ENCODE results near the gene GPR27. TPM values are rescaled to one million over a fixed set of nuclear protein-coding genes. Genes with fewer than 3 reads are reported as not detected.

The GPR27 gene
- total RNA-seq, 1 experiment from 2014 or later = 2.5 TPM

DNA sequence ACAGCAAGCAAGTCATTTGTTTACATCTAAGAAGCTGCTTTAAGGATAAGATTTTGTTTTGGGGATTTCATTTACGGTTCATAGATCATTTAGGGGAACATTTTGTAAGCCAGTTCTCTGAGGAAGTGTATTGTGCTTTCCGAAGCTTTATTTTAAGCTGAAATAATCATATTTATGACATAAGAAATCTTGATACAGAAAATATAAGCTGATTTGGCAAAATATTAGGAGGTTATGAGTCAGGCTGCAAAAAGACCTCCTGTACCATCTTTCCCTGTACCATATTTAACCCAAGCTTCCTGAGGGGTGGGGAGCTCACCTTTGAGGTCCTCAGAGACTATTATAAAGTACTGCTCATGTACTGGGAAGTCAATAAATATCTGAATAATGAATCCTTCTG is 20.3 kb upstream of the GPR27 start:
- no peak for DNase-seq (ENCODE audit: low read depth)

DNA sequence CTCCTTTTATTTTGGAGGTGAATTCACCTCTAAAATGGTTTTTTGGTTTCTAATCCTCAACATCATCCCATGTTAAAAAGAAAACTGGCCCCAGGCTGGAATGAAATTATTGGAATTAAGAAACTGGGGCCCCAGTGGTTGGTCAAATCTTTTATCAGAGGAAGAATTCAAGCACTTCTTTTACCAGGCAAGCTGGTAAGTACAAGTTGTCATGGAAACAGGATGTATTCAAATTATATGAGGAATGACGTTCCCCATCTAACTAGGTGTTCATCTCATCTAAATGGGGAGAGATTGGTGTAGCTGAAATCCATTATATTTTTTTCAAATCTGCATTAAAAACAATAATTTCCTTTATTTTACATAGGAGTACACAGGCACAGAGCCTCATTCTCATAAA is 18.8 kb upstream of the GPR27 start:
- no peak for DNase-seq (ENCODE audit: low read depth)

DNA sequence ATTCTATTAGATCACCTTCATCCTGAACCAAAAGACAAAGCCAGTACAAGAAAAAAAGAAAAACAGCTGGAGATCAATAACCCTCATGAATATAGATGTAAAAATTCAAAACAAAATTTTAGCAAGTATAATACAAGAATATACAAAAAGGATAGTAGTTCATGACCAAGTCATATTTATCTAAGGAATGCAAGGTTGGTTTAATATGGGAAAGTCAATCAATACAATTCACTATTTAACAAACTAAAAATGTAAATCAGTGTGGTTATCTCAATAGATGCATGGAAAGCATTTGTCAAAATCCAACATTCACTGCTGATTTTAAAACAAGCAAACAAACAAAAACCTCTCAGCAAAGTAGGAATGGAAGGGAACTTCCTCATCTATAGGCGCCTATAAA is 11.0 kb upstream of the GPR27 start:
- DNase-seq (ENCODE audit: low read depth) = no peak

DNA sequence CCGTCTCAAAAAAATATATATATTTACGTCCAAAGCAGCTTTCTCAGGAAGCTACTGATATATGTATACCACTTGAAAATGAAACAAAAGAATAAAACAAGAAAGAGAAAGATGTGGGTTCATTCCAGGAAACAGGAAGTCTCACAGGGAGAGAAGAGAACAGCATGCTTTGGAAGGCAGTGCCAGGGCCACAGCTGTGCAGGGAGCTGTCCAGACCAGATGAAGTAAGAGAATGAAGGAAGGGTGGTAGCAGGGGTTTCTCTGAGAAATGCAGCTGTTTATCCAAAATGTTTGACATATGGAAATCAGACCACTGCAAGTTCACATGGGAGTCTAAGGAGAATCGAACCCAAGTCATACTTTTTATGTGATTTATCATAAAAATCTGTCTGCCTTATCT is 8.9 kb upstream of the GPR27 start:
- DNase-seq (ENCODE audit: low read depth) = no peak

DNA sequence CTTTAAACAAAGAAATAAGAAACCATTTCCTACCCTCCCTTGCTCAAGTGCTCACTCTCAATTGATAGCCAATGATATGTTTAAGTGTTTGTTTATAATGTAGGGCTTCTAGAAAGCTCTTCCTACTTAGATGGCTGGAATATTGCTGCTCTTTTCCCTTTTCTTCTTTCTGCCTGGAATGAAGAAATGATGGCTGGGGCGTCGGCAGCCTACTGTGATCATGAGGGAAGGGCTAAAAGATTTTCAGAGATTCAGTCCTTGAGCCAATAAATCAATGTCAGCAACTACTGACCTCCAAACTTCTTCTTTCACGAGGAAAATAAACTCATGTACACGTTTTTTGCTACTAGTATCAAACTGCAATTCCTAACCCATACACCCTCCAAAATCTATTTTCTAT is 2.1 kb upstream of the GPR27 start:
- no peak for DNase-seq (ENCODE audit: low read depth)

DNA sequence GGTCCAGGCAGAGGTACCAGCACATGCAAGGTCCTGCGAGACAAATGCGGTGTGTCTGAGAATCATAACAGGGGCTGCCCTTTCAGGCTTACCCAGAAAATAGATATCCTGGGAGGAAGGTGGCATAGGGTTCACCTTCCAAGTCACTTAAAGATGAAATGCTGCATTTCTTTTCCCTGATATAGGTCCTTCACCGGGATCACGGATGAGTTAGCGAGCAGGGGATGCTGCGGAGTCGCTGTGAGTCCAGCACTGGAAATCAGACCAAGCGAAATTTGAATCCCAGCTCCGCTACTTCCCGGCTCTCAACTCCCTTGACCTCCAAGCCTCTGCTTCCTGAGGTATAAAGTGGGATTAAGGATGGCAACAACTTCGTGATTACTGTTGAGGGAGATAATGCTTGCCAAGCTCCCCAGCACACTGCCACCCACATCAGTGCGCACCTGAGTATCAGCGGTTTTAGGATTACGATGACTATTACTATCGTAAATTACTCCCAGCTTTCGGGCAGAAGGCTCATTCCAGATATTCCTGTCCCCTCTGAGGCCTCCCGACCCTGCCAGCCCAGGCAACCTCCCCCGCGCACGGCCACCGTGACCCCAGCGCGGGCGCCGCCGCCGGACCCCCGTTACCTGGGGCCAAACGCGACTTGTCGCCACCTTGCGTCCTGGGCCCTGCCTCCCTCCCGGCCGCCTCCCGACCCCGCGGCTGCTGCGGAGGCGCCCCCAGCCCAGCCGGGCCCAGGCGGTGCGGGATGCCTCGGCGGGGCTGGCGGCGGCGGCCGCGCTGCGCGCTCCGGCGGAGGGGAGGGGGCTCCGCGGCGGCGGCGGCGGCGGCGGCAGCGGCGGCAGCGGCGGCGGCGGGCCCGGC is 589 bp upstream of the GPR27 start:
- DNase-seq (ENCODE audit: low read depth) = no peak

DNA sequence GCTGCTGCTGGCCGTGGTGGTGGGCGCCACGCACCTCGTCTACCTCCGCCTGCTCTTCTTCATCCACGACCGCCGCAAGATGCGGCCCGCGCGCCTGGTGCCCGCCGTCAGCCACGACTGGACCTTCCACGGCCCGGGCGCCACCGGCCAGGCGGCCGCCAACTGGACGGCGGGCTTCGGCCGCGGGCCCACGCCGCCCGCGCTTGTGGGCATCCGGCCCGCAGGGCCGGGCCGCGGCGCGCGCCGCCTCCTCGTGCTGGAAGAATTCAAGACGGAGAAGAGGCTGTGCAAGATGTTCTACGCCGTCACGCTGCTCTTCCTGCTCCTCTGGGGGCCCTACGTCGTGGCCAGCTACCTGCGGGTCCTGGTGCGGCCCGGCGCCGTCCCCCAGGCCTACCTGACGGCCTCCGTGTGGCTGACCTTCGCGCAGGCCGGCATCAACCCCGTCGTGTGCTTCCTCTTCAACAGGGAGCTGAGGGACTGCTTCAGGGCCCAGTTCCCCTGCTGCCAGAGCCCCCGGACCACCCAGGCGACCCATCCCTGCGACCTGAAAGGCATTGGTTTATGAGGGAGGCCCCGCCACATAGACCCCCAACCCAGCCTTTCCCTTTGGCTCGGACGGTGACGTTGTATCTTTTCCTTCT is 1.1 kb downstream of the GPR27 start:
- DNase-seq (ENCODE audit: low read depth) = no peak

DNA sequence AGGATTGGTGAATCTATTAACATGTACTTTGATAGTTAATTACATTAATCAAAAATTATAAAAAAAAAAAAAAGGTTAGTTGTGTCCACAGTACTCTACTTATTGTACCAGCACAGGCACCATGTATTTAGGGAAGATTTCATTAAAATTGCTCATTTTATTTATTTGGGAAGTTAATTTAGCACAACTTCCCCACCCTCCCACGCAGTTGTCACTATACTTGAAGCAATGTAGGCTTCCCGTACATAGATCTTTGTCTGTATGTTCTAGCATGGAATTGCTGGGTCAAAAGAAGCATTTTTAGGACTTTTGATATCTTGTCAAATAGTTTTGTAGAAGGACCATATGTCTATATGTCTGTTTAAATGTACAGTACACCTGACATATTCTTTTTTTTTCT is 4.4 kb downstream of the GPR27 start:
- DNase-seq (ENCODE audit: low read depth) = no peak

DNA sequence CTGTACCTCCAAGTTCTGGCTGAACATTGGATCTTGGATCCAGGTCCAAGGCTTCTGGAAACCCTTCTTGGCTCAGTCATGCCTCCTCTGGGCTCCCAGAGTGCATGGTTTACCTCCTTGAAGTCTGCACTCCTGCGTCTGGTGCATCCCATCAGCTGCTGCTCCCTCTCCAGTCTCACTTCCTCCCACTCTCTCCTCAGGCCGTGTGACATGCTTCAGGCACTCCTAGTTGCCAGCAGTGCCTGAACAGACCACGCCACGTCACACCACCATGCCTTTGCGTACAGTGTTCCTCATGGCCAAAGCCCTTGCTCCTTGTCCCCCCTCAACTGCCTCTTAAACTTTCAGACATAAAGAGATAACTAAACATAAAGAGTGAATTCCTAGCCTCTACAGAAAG is 5.7 kb downstream of the GPR27 start:
- no peak for DNase-seq (ENCODE audit: low read depth)

DNA sequence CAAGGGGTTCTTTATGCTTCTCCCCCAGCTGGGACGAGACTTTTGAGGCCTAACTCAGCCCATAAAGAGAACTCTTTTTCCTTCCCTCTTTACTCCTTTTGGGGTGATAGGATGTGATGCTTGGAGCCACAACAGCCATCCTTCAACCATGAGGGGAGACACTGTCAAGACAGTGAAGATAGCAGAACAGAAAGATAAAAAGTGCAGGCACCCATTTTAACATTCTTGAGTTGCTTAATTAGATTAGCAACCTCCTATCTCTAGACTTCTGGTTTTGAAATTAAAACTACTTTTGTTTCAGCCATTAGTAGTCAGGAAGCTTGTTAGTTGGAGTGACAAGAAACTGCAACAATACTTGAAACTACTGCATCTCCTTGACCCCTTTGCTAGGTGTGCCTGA is 6.5 kb downstream of the GPR27 start:
- no peak for DNase-seq (ENCODE audit: low read depth)

DNA sequence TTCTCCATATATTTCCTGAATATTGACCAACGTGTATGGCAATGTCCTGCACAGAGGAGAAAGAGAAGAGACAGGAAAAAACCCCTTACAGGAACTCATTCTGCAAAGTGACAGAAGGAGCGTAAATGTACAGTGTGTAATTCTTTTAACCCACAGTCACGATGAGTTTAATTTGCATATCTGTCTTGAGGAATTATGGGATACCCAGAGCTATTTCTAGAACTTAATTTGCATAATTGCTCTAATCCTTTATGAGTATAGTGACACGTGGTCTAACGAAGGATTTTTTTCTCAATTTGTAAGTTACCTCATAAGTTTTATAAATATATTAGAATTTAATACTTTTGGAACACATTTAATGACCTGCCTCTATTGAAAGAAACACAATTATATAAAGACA is 9.8 kb downstream of the GPR27 start:
- DNase-seq (ENCODE audit: low read depth) = no peak

DNA sequence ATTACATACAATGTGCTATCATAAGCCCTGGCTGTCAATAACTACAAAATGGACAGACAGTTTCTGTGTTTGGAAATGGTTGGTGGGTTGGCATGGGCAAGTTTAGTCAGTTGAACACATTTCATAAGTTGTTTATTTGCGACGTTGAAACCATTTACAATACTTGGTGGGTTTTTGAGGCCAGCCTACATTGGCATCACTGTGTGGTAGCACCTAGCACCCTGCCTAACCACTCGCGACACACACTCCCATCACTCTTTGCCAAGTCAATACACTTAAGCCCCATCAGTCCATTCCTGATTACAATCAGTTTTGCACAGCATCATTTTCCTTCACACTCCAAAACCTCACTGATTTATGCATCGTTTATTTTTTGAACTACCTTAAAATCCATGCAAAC is 17.5 kb downstream of the GPR27 start:
- no peak for DNase-seq (ENCODE audit: low read depth)

DNA sequence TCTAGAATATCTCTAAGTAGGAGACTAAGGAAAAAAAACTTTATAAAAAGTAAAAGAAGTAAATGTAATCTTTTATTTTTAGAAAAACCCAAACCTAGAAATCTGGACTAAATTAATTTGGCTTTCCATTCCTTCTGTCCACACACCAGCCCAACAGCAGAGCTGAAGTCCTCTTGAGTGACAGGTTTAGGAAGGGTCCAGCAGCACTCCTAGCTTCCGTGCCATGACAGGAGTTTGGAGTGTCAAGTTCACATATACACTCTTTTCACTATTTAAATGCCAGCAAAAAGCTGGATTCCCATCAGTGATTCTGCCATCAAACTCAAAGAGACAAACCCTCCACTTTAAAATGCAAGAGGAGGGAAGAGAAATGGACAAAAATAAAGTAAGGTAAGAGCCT is 18.2 kb downstream of the GPR27 start:
- DNase-seq (ENCODE audit: low read depth) = no peak

DNA sequence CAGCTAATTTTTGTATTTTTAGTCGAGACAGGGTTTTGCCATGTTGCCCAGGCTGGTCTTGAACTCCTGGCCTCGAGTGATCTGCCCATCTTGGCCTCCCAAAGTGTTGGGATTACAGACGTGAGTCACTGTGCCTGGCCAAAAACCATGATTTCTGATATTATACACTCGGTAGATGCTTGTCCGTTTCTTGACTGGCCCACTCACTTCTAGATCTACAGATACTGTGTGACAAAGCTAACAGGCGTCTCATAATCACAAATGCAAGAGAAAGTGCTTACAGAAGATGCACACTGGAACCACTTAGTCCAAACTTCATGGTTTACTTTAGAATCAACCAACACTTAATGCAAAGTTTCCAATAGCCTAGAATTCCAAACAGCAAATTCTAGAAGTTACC is 22.9 kb downstream of the GPR27 start:
- no peak for DNase-seq (ENCODE audit: low read depth)

DNA sequence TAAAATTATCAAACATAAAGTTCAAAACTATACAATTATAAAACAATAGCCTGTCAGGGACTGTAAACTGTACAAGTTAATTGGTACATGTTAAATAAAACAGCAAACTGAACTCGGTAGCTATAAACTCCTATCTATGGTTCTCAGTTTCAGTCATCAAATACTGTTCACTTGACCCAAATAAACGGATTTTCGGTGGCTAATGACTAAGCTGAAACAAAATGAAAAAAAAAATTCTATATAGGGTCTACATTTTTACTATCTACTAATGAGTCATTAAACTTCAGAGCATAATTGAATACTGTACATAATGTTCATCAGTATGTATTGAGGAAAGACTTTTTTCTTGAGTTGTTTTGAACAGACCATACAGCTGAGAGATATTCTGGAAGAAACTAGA is 24.7 kb downstream of the GPR27 start:
- no peak for DNase-seq (ENCODE audit: low read depth)

DNA sequence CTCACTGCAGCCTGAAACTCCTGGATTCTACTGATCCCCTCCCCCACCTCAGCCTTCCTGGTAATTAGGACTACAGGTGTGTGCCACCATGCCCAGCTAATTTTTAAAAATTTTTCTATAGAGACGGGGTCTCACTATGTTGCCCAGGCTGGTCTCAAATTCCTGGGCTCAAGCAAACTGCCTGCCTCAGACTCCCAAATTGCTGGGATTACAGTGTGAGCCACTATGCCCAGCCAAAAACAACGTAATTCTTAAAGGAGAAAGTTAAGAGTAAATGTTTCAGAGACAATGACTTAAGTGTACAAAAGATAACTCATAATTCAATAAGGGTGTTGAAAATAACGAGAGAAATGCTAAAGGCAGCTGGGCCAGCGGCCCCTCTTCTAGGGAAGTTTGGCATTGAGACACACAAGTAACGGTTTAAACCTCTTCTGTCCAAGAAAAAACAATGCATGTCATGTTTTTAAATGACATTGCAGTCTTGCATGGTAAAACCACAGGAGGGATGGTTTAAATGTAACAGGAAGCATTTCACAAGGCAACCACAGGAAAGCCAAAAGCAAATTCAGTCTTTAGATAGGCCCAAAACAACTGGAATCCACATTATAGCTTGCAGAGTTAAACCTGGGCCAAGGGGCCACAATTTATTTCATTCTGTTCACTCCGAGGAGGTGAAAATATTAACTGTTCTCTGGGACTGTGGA is 26.2 kb downstream of the GPR27 start:
- DNase-seq (ENCODE audit: low read depth) = no peak

DNA sequence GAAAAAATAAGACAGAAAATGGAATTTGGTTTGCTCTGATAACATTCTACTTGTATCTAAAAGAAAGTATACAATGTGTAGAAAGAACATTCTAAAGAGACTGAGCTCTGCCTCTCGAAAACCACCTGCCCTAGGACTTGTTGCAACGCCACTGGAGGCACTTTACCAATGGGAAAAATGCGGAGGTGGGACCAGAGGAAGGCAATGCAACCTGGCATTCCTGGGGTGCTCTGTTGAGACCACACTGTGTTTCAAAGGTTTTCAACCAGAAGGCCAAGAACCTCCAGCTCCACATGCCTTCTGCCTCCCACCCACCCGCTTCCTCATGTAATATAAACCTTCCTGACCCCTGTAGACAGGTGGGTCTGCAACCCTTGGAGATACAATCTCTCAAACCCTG is 26.8 kb downstream of the GPR27 start:
- no peak for DNase-seq (ENCODE audit: low read depth)

DNA sequence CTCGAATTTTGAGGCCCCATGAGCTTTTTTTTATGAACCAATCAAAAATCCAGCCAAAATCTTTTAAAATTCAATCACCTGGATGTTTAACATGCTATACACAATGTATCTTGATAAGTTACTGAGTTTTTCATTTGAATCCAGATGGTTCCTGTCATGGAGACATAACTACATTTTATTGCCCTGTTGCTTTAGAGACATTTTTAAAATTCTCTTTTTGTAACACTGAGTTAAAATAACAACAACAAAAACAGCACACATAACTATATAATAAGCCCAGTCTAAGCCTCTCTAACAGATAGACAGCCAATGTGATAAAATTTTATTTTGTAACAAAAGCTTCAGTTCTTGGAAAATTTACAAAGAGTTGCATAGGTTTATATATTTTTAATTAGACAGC is 29.5 kb downstream of the GPR27 start:
- no peak for DNase-seq (ENCODE audit: low read depth)

DNA sequence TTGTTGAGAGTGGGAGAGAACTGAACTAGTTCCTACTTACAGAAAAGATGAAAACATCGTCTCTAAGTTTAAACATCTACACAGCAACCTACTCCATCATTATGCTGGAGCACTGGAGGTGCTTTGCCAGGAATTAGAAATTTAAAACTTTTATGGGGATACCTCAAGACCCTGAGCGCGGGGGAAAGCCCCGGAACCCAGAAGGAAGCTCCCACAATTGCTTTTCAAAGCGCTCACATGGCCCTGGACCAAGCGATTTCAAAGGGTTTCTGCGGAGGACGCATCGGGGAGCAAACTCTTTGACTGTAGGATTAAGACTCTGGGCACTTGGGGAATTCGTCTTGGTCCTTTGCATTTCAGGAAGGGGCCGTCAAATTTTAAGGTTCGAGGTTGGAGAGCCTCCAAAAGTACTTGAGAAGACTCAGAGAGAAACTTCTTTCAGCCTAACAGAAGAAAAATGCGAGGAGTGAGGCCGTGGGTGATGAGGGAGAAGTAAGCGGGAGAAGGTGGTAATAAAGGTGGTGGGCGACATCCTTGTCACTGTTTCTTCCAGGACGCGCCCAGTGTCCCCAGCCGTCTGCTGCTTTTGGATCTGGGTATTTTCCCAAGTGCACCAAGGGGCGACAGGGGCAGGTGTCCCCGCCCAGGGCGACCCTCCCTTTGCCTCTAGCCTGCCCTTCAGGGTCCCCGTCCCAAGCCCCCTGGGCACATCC is 30.7 kb downstream of the GPR27 start:
- DNase-seq (ENCODE audit: low read depth) = no peak

DNA sequence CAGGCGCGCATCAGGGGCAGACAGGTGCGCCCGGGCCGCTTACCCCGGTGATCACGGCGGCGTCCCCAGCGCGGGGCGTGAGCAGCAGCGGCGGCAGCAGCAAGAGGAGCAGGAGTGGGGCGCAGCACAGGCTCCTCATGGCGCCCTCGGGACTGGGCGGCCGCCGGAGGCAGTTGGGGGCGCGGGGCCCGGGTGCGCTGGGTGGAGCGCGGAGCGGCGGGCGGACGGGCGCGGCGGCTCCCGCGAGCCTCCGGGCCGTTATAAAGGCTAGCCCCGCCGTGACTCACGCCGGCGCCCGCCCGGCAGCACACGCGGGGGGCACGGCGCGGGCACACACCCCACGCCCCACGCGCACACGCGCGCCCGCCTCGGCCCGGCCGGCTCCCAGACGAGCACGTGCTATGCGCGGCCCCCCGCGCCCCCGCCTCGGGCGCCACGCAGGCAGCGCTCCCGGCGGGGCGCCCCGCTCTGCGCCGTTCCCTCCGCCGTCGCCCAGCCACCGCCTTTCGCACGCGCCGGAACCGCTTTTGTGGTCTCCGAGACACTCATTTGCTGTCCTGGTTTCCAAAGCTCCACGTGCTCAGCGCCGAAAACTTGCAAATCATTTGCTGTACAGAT is 31.4 kb downstream of the GPR27 start, which contains the start of gene PROK2:
Gene PROK2, minus strand, starts transcription at position 235 of the 618 bp plus-strand sequence. Its CDS starts 96 bp downstream, at position 139.
- peak; percentile 33 for DNase-seq (ENCODE audit: low read depth)

DNA sequence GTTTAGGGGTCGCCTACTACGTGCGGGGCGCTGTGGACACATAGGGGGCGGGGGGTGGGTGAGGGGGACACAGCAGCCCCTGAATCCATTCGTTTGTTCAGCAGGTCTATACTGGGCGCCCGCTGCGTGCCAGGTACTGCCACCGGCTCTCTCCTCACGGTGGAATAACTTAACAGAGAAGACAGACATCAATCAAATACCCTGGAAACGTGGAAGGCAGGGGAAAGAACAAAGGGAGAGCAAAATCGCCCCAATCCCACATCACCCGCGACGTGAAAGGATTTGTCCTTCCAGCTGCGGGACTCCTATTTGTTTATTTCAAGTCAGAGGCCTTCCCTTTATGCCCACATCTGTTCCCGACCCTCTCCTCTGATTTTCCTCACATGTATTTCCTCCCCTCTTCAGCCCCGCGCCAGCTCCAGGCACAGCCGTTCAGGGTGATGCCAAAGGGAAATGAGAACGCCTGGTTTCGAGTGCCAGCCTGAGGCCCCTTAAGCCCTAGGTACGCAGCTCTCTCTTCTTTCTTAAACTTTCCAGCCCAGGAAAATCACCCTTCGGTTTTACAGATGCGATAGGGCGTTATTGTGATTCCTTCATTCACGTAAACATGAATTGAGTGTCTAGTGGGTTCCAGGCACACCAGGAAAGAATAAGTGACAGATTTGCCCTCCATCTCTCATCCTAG is 32.0 kb downstream of the GPR27 start:
- no peak for DNase-seq (ENCODE audit: low read depth)

Measured in Daoy (cell line).